SKM-1 treated with dmso at 0.1 percent for 144 hours (cell line): ENCODE results near the gene NUDT1.

Experiments
- DNase-seq: peaks from one replicate; lab custom pipeline; 2025; ENCODE audit not compliant: unreplicated experiment; lab: John Stamatoyannopoulos, UW

Gene NUDT1

GRCh38 chr7:2247141-2247995 is 5.3 kb downstream of the NUDT1 start:
- DNase-seq: no peak

- peak; percentile 80 for DNase-seq
Measured at GRCh38 chr7:2248984-2249694, 7.1 kb downstream of the NUDT1 start.

- DNase-seq: no peak
Measured at GRCh38 chr7:2249744-2250323, 7.8 kb downstream of the NUDT1 start.

GRCh38 chr7:2251381-2251780 is 9.4 kb downstream of the NUDT1 start:
- no peak for DNase-seq

- DNase-seq: no peak
Measured at GRCh38 chr7:2251841-2252771, 10.1 kb downstream of the NUDT1 start.

GRCh38 chr7:2253021-2253420 is 11.0 kb downstream of the NUDT1 start:
- DNase-seq: no peak

- no peak for DNase-seq
Measured at GRCh38 chr7:2253525-2254244, 11.7 kb downstream of the NUDT1 start.

GRCh38 chr7:2254429-2255144 is 12.6 kb downstream of the NUDT1 start:
- no peak for DNase-seq

GRCh38 chr7:2255145-2256139 is 13.4 kb downstream of the NUDT1 start:
- no peak for DNase-seq

- DNase-seq: no peak
Measured at GRCh38 chr7:2256306-2257045, 14.4 kb downstream of the NUDT1 start.

- no peak for DNase-seq
Measured at GRCh38 chr7:2257046-2257551, 15.1 kb downstream of the NUDT1 start.

- no peak for DNase-seq
Measured at GRCh38 chr7:2257651-2258050, 15.6 kb downstream of the NUDT1 start.

GRCh38 chr7:2258661-2259365 is 16.8 kb downstream of the NUDT1 start:
- DNase-seq: no peak

- DNase-seq: no peak
Measured at GRCh38 chr7:2259480-2259879, 17.5 kb downstream of the NUDT1 start.

- DNase-seq: no peak
Measured at GRCh38 chr7:2260820-2261219, 18.8 kb downstream of the NUDT1 start.

GRCh38 chr7:2261611-2262010 is 19.6 kb downstream of the NUDT1 start:
- DNase-seq: no peak

GRCh38 chr7:2263176-2263575 is 21.1 kb downstream of the NUDT1 start:
- DNase-seq: no peak
